Measurements from ENCODE around the gene ORAI1. TPM values are rescaled to one million over a fixed set of nuclear protein-coding genes. Genes with fewer than 3 reads are reported as not detected.

Gene ORAI1
- total and polyA plus RNA-seq, 2 of the 13 experiments (the other 11 are each of a cell fraction or from before 2014, with no cell fraction given), result 9.2 to 17.2 TPM

DNA sequence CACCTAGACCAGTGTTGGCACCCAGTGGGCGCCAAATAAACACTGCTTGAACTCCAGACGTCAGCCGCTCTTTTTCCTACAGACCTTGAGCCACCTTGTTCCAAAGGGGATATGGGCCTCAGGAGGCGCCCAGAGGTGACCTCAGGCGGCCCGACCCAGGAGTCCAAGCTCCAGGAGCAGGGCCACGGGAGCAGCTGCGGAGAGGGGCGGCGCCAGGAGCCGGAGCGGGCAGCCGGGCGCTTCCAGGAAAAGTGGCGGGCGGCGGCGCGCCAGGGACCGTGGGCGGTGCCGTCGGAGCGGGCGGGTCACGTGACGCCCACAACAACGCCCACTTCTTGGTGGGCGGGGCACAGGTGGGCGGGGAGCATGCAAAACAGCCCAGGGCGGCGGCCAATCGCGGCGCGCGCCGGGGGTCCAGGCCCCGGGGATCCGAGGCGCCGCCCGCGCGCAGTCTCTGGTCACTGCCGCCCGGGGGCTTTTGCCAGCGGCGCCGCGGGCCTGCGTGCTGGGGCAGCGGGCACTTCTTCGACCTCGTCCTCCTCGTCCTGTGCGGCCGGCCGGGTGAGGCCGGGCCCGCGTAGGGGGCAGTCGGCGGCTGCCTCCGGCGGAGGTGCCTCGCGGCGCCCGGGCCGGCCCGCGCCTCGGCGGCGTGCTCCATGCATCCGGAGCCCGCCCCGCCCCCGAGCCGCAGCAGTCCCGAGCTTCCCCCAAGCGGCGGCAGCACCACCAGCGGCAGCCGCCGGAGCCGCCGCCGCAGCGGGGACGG is at the start of gene ORAI1 (continued):
- TF ChIP-seq, protein P1, sequence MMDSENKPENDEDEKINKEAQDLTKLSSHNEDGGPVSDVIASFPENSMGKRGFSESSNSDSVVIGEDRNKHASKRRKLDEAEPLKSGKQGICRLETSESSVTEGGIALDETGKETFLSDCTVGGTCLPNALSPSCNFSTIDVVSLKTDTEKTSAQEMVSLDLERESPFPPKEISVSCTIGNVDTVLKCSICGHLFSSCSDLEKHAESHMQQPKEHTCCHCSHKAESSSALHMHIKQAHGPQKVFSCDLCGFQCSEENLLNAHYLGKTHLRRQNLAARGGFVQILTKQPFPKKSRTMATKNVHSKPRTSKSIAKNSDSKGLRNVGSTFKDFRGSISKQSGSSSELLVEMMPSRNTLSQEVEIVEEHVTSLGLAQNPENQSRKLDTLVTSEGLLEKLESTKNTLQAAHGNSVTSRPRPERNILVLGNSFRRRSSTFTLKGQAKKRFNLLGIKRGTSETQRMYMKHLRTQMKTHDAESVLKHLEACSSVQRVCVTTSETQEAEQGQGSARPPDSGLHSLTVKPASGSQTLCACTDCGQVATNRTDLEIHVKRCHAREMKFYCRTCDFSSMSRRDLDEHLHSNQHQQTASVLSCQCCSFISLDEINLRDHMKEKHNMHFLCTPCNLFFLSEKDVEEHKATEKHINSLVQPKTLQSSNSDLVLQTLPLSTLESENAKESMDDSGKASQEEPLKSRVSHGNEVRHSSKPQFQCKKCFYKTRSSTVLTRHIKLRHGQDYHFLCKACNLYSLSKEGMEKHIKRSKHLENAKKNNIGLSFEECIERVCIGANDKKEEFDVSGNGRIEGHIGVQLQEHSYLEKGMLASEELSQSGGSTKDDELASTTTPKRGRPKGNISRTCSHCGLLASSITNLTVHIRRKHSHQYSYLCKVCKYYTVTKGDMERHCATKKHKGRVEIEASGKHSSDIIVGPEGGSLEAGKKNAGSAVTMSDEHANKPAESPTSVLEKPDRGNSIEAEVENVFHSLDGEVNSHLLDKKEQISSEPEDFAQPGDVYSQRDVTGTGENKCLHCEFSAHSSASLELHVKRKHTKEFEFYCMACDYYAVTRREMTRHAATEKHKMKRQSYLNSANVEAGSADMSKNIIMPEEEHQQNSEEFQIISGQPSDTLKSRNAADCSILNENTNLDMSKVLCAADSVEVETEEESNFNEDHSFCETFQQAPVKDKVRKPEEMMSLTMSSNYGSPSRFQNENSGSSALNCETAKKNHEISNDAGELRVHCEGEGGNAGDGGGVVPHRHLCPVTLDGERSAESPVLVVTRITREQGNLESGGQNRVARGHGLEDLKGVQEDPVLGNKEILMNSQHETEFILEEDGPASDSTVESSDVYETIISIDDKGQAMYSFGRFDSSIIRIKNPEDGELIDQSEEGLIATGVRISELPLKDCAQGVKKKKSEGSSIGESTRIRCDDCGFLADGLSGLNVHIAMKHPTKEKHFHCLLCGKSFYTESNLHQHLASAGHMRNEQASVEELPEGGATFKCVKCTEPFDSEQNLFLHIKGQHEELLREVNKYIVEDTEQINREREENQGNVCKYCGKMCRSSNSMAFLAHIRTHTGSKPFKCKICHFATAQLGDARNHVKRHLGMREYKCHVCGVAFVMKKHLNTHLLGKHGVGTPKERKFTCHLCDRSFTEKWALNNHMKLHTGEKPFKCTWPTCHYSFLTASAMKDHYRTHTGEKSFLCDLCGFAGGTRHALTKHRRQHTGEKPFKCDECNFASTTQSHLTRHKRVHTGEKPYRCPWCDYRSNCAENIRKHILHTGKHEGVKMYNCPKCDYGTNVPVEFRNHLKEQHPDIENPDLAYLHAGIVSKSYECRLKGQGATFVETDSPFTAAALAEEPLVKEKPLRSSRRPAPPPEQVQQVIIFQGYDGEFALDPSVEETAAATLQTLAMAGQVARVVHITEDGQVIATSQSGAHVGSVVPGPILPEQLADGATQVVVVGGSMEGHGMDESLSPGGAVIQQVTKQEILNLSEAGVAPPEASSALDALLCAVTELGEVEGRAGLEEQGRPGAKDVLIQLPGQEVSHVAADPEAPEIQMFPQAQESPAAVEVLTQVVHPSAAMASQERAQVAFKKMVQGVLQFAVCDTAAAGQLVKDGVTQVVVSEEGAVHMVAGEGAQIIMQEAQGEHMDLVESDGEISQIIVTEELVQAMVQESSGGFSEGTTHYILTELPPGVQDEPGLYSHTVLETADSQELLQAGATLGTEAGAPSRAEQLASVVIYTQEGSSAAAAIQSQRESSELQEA (CRISPR knock-in tag; IDR thresholded peaks at IDR 0.05; ENCODE audit: not compliant biosample characterization), result no peak
- TF ChIP-seq ZKSCAN1 (IDR thresholded peaks at IDR 0.05; ENCODE audit: low read length), result no peak
- TF ChIP-seq ZNF720 (CRISPR knock-in tag; IDR thresholded peaks at IDR 0.05), result no peak
- TF ChIP-seq NPAS2 (CRISPR knock-in tag; IDR thresholded peaks at IDR 0.05; ENCODE audit: borderline replicate concordance), result no peak
- TF ChIP-seq HMGA1 (CRISPR knock-in tag; conservative IDR thresholded peaks at IDR 0.05), result no peak
- no peak for TF ChIP-seq ZNF556 (CRISPR knock-in tag; IDR thresholded peaks at IDR 0.05; ENCODE audit: borderline replicate concordance)
- no peak for TF ChIP-seq ZNF317 (CRISPR knock-in tag; IDR thresholded peaks at IDR 0.05)
- peak; percentile 79 for TF ChIP-seq ZNF777 (CRISPR knock-in tag; IDR thresholded peaks at IDR 0.05)
- TF ChIP-seq, protein P2, sequence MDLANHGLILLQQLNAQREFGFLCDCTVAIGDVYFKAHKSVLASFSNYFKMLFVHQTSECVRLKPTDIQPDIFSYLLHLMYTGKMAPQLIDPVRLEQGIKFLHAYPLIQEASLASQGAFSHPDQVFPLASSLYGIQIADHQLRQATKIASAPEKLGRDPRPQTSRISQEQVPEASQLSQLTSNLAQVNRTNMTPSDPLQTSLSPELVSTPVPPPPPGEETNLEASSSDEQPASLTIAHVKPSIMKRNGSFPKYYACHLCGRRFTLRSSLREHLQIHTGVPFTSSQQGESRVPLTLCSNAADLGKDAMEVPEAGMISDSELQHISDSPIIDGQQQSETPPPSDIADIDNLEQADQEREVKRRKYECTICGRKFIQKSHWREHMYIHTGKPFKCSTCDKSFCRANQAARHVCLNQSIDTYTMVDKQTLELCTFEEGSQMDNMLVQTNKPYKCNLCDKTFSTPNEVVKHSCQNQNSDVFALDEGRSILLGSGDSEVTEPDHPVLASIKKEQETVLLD (CRISPR knock-in tag; IDR thresholded peaks at IDR 0.05; ENCODE audit: low read depth), result no peak
- peak; percentile 55 for TF ChIP-seq TMF1 (CRISPR knock-in tag; IDR thresholded peaks at IDR 0.05; ENCODE audit: low read depth)
- TF ChIP-seq ZNF235 (CRISPR knock-in tag; IDR thresholded peaks at IDR 0.05; ENCODE audit: borderline replicate concordance), result no peak
- no peak for TF ChIP-seq ZBTB42 (CRISPR knock-in tag; IDR thresholded peaks at IDR 0.05)
- peak; percentile 66; the same call in 1 of the 3 replicates for TF ChIP-seq MXI1 (IDR thresholded peaks at IDR 0.05; ENCODE audit: borderline replicate concordance, low read depth, low read length)
- TF ChIP-seq CCDC6 (CRISPR knock-in tag; IDR thresholded peaks at IDR 0.05), result peak; percentile 83; the same call in 1 of the 2 replicates
- TF ChIP-seq ZNF326 (CRISPR knock-in tag; IDR thresholded peaks at IDR 0.05; ENCODE audit: borderline replicate concordance), result no peak
- TF ChIP-seq ZNF430 (CRISPR knock-in tag; IDR thresholded peaks at IDR 0.05), result no peak
- TF ChIP-seq ZMAT3 (CRISPR knock-in tag; conservative IDR thresholded peaks at IDR 0.05), result peak; percentile 76
- TF ChIP-seq PHF5A (CRISPR knock-in tag; IDR thresholded peaks at IDR 0.05; ENCODE audit: low read depth, unreplicated experiment), result no peak
- TF ChIP-seq ZNF432 (CRISPR knock-in tag; IDR thresholded peaks at IDR 0.05; ENCODE audit: borderline replicate concordance), result no peak
- no peak for TF ChIP-seq STAG1 (CRISPR knock-in tag; IDR thresholded peaks at IDR 0.05)
- no peak for TF ChIP-seq PRPF4 (IDR thresholded peaks at IDR 0.05; ENCODE audit: low read depth, low read length, poor library complexity, severe bottlenecking)
- peak; percentile 74 for TF ChIP-seq HNF4A (CRISPR knock-in tag; IDR thresholded peaks at IDR 0.05)
